AG04449 (cell line): ENCODE measurements around the gene YTHDC2.

Experiments used
- CTCF ChIA-PET: fragments of 350-600 bp; formaldehyde crosslinking; extraction: SDS; loops from one replicate; lab custom pipeline; 2021; ENCODE audit warnings: antibody characterized with exemption; lab: Yijun Ruan, JAX
- POLR2A ChIA-PET: fragments of 400-600, 350-600 bp; formaldehyde crosslinking; extraction: SDS; loops from one replicate; lab custom pipeline; 2020; ENCODE audit warnings: antibody characterized with exemption, inconsistent platforms; lab: Yijun Ruan, JAX
- DNase-seq: peaks from one replicate; pipeline ENCODE4 v3.0.0-alpha.2; 2010; ENCODE audit warnings: low read depth, low spot score
- H3K4me3 ChIP-seq: 2 replicates; pipeline ENCODE4 v1.5.1; 2011; ENCODE audit warnings: low read depth, mild to moderate bottlenecking, control low read depth, low read length
- CTCF ChIP-seq: IDR thresholded peaks from one replicate; pipeline ENCODE4 v1.5.1; 2011; ENCODE audit warnings: mild to moderate bottlenecking, moderate library complexity, low read length, control low read depth, inconsistent platforms; ENCODE audit not compliant: insufficient read depth; ENCODE audit errors: missing control alignments

YTHDC2 gene

GRCh38 chr5:113510836-113511451 lies 2.5 kb upstream of the YTHDC2 start:
- H3K4me3 ChIP-seq = no peak overlapping the region
- peak; percentile 32 for TF ChIP-seq CTCF
- ChIA-PET POLR2A (no interaction called here), CTCF (interaction anchor here (0.6 to 9.2 kb wide), 28 partner anchors 9 to 629 kb away, joined by 3 to 147 read pairs (median 4); partner anchors contain the start of genes DCP2 and MCC)
- no peak for DNase-seq

- DNase-seq = no peak
- no peak overlapping the region for H3K4me3 ChIP-seq
- ChIA-PET POLR2A (no interaction called here), CTCF (interaction anchor here (0.7 to 9.2 kb wide), 15 partner anchors 8 to 517 kb away, joined by 3 to 147 read pairs (median 4); no protein-coding TSS in a partner anchor)
- TF ChIP-seq CTCF = no peak
These were observed 1.2 kb upstream of the YTHDC2 start for GRCh38 chr5:113512341-113512740.

GRCh38 chr5:113514289-113514635 lies 768 bp downstream of the YTHDC2 start:
- ChIA-PET POLR2A (no interaction called here), CTCF (interaction anchor here (1.1 to 9.2 kb wide), 3 partner anchors 94 to 519 kb away, joined by 4 to 147 read pairs (median 99); no protein-coding TSS in a partner anchor)
- no peak for TF ChIP-seq CTCF
- peak overlapping the region; percentile 85 for H3K4me3 ChIP-seq
- no peak for DNase-seq

- ChIA-PET POLR2A (no interaction called here), CTCF (interaction anchor here (0.7 kb wide), 1 partner anchor 729 kb away, joined by 3 read pairs; no protein-coding TSS in a partner anchor)
- no peak for DNase-seq
- no peak overlapping the region for H3K4me3 ChIP-seq
- TF ChIP-seq CTCF = no peak
These were observed 5.4 kb downstream of the YTHDC2 start for GRCh38 chr5:113518884-113519283.

- no peak for DNase-seq
- POLR2A ChIA-PET = no interaction called here
- no peak for TF ChIP-seq CTCF
- CTCF ChIA-PET = no interaction called here
- H3K4me3 ChIP-seq = no peak overlapping the region
These were observed 5.9 kb downstream of the YTHDC2 start for GRCh38 chr5:113519412-113519811.

GRCh38 chr5:113520429-113520828 lies 6.9 kb downstream of the YTHDC2 start:
- CTCF ChIA-PET = interaction anchor here (0.9 to 2.0 kb wide), 4 partner anchors 9 to 141 kb away, joined by 3 to 7 read pairs (median 3); no protein-coding TSS in a partner anchor
- H3K4me3 ChIP-seq = no peak overlapping the region
- no peak for TF ChIP-seq CTCF
- POLR2A ChIA-PET = no interaction called here
- no peak for DNase-seq
